ENCODE data around the gene KRTAP4-11. TPM values are rescaled to one million over a fixed set of nuclear protein-coding genes. Genes with fewer than 3 reads are reported as not detected.
"Not testable (repeated sequence)": the region's sequence is repeated elsewhere in the genome, so short reads cannot be mapped to it uniquely, and the experiment has no call there.

The KRTAP4-11 gene
- total RNA-seq, 1 donor: not detected

DNA sequence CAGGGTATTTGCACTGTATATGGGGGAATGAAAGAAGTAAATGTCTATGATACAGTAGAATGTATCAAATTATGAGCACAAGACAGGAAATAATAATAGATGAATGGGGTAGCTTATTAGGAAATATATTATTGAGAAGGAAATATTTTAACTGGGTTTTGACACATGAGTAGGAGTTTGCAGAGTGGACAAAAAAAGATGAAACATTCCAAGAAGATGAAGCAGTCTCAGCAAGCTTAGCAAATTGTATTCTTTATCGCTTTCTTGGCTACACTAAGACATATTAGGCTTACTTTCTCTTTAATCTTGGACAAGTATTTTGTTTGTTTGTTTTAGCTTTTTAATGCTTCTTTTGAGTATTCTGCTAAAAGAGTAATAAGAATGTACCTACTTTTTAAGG is 14.3 kb downstream of the KRTAP4-11 start:
- no peak for DNase-seq (ENCODE audit: low read depth)
- TF ChIP-seq, protein P1, sequence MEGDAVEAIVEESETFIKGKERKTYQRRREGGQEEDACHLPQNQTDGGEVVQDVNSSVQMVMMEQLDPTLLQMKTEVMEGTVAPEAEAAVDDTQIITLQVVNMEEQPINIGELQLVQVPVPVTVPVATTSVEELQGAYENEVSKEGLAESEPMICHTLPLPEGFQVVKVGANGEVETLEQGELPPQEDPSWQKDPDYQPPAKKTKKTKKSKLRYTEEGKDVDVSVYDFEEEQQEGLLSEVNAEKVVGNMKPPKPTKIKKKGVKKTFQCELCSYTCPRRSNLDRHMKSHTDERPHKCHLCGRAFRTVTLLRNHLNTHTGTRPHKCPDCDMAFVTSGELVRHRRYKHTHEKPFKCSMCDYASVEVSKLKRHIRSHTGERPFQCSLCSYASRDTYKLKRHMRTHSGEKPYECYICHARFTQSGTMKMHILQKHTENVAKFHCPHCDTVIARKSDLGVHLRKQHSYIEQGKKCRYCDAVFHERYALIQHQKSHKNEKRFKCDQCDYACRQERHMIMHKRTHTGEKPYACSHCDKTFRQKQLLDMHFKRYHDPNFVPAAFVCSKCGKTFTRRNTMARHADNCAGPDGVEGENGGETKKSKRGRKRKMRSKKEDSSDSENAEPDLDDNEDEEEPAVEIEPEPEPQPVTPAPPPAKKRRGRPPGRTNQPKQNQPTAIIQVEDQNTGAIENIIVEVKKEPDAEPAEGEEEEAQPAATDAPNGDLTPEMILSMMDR (IDR thresholded peaks at IDR 0.05; ENCODE audit: insufficient read depth, low read length): no peak
- no peak overlapping the region for H3K4me3 ChIP-seq (ENCODE audit: low read depth, low read length)

DNA sequence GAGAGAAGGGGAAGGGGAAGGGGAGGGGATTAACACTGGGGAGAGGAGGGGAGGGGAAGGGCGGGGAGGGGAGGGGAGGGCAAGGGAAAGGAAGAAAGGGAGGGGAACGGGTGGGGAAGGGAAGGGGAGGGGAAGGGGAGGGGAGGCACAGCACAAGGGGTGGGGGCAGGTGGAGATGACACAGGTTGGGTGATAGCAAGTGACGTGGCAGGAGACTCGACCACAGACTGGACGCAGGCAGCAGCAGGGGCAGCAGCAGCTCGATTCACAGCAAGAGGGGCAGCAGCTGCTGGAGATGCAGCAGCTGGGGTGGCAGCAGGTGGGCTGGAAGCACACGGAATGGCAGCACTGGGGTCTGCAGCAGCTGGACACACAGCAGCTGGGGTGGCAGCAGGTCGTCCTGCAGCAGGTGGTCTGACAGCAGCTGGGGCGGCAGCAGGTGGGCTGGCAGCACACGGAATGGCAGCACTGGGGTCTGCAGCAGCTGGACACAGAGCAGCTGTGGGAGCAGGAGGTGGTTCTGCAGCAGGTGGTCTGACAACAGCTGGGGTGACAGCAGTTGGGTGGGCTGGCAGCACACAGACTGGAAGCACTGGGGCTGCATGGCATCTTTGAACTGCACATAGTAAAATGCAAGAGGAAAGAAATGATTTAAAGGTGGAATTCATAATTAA is 16.4 kb downstream of the KRTAP4-11 start, which contains the start of gene KRTAP4-16:
TSS of gene KRTAP4-16 (minus strand) at position 624 of the 674 bp plus-strand sequence. CDS start at position 624, 0 bp downstream.
- H3K4me3 ChIP-seq (ENCODE audit: low read depth, low read length): no peak within 1 kb of the TSS
- no peak for DNase-seq (ENCODE audit: low read depth)
- TF ChIP-seq, protein P1 (IDR thresholded peaks at IDR 0.05; ENCODE audit: insufficient read depth, low read length): no peak

DNA sequence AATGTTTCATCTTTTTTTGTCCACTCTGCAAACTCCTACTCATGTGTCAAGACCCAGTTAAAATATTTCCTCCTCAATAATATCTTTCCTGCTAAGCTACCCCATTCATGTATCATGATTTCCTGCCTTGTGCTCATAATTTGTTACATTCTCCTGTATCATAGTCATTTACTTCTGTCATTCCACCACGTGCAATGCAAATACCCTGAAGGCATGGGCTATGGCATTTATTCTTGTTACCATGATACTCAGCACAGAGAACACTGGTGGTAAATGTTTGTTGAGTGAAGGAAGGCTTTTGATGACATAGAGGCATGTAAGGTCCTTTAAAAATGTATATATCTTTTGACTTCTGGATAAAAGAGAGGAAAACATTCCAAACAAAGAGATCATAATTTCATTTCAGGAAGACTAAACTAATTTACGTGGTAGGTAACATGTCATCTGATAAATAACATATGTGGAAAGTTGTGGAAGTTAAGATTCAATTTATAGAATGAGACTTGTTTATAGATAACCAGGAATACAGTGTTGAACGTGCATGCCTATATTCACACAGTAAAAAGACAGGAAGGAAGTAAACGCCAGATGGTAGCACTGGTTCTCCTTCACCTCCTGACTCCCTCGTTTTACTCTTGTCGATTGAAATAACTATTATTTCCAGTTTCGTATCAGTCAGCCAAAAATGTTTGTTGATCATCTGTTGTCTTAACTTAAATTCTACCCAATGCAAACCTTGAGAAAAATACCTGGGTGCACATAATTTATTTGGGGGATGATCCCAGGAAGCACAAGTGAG is 18.3 kb downstream of the KRTAP4-11 start:
- DNase-seq (ENCODE audit: low read depth): peak; percentile 28
- H3K4me3 ChIP-seq (ENCODE audit: low read depth, low read length): not testable (repeated sequence)

DNA sequence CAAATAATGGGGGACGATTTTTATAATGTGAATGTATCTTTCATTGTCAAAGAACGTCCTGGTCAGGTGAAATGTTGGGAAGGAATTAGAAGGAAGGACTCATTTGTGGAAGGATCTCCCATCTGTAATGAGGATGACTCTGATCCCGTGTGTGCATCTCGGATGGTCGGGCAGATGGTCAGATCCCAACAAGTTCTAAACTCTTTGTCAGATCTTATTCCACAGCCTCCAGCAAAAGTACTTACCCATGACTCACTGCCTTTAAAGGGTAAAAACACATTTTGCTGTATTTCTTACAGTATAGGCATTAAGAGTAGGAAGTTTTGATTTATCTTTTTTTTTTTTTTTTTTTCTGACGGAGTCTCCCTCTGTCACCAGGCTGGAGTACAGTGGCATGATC is 19.7 kb downstream of the KRTAP4-11 start:
- DNase-seq (ENCODE audit: low read depth): no peak
- TF ChIP-seq, protein P1 (IDR thresholded peaks at IDR 0.05; ENCODE audit: insufficient read depth, low read length): no peak
- H3K4me3 ChIP-seq (ENCODE audit: low read depth, low read length): no peak overlapping the region

DNA sequence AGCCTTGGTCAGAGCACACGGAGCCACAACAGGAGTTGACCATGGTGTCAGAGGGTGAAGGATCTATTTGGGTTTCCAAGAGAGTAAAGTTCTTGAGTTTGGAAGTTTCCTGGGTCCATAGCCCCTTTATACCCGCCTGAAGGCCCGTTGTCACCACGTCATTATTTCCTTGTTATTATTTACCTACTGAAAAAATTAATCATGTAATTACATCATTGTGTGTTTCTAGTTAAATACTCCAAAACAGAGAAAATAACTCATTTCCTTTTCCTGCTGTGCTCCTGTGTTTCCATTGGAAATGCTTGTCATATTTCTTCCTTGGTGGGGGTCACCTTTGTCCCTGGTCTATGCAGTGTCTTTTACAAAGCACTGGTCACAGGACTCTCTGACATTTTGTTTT is 20.1 kb downstream of the KRTAP4-11 start, which contains the start of gene KRTAP4-8:
TSS of gene KRTAP4-8 (minus strand) at position 101 of the 400 bp plus-strand sequence. CDS start at position 43, 58 bp downstream.
- no peak within 1 kb of the TSS for H3K4me3 ChIP-seq (ENCODE audit: low read depth, low read length)
- TF ChIP-seq, protein P1 (IDR thresholded peaks at IDR 0.05; ENCODE audit: insufficient read depth, low read length): no peak
- no peak for DNase-seq (ENCODE audit: low read depth)

DNA sequence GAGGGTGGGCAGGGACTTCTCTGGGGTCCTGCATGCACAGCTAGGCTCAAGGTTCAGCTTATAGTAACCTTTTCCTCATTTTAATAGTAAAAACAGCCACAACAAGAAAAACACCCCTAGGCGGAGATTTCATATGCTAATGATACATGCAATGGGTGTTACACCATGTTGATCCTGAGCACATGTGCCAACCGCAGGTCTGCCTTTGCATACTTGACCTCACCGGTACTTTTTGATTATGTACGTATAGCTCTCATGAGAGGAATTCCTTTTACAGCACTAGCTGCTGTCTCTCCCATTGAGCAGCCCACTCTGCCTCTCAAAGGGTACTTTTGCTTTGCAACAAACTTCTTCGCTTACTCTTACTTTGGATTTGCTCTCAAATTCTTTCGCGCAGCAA is 22.1 kb downstream of the KRTAP4-11 start:
- TF ChIP-seq, protein P1 (IDR thresholded peaks at IDR 0.05; ENCODE audit: insufficient read depth, low read length): no peak
- no peak for DNase-seq (ENCODE audit: low read depth)
- H3K4me3 ChIP-seq (ENCODE audit: low read depth, low read length): no peak overlapping the region

DNA sequence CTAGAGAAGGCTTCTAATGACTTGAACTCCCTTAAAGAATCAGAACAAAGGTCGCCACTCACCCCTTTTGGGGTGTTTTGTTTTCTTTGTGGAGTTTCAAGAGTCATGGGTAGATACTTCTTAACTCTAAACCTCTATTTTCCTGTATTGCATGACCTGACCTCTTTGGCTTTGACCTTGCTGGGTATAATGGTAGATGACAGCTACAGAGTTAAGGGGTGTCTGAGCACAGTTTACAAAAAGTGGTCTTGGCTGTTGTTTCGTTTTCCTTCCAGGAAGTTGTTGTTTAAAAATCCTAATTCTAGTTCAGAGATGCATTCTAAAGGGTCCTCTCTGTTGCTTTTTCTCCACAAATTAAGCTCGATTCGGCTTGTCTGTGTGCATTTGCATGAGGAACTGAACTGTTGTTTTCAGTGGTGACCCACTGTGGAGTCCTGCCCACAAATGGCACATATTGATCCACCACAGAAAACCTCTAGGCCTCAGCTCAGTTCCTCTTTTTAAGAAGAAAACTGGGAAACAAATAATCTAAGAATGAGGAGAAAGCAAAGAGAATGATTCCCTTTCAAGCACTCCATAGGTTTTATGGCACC is 29.3 kb downstream of the KRTAP4-11 start:
- H3K4me3 ChIP-seq (ENCODE audit: low read depth, low read length); DNase-seq (ENCODE audit: low read depth): not testable (repeated sequence)

DNA sequence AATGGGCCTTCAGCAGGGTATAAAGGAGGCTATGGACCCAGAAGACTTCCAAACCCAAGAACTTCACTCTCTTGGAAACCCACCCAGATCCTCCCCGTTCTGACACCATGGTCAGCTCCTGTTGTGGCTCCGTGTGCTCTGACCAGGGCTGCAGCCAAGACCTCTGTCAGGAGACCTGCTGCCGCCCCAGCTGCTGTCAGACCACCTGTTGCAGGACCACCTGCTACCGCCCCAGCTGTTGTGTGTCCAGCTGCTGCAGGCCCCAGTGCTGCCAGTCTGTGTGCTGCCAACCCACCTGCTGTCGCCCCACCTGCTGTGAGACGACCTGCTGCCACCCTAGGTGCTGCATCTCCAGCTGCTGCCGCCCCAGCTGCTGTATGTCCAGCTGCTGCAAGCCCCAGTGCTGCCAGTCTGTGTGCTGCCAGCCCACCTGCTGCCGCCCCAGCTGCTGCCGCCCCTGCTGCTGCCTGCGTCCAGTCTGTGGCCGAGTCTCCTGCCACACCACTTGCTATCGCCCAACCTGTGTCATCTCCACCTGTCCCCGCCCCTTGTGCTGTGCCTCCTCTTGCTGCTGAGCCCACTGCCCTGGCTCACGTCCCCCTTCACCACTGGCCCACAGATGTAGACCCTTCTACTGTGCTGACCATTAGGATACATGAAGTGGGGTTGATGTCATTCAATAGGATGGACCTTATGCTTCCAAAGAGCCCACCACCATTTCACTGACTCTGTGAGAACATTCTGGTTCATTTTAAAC is 33.9 kb downstream of the KRTAP4-11 start, which contains the start of gene KRTAP4-7:
TSS of gene KRTAP4-7 (plus strand) at position 51 of the 757 bp plus-strand sequence. CDS start at position 108, 57 bp downstream.
- not testable (repeated sequence) for DNase-seq (ENCODE audit: low read depth); H3K4me3 ChIP-seq (ENCODE audit: low read depth, low read length)

DNA sequence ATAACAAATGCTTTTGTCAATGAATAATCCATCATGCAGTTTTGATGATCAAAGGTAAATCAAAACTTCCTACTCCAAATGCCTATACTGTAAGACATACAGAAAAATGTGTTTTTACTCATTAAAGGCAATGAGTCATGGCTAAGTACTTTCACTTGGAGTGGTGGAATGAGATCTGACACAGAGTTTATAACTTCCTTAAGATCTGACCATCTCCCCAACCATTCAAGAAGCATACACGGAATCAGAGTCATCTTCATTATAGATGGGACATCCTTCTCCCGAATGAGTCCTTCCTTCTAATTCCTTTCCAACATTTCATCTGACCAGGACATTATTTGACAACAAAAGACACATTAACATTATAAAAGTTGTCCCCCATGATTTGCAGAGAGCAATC is 34.7 kb downstream of the KRTAP4-11 start:
- not testable (repeated sequence) for DNase-seq (ENCODE audit: low read depth); H3K4me3 ChIP-seq (ENCODE audit: low read depth, low read length)

All from fibroblast of the aortic adventitia (primary cell).